GM12865 (cell line): ENCODE data around the gene STMND1.
A peak's percentile ranks its signal among the peaks of the same experiment; 100 is the strongest.

Experiments
- DNase-seq: peaks from one replicate; pipeline ENCODE4 v3.0.0; 2010; ENCODE audit warnings: low read depth
- H3K4me3 ChIP-seq: 2 replicates; pipeline ENCODE4 v1.5.1; 2011; ENCODE audit warnings: mild to moderate bottlenecking, low read depth, low read length, control low read depth
- CTCF ChIP-seq: IDR thresholded peaks from 2 replicates; pipeline ENCODE4 v1.5.1; 2011; ENCODE audit warnings: low read length, control low read depth, low read depth, inconsistent platforms; ENCODE audit not compliant: insufficient read depth; ENCODE audit errors: missing control alignments

The STMND1 gene

GRCh38 chr6:17138033-17138432 lies 36.2 kb downstream of the STMND1 start:
- TF ChIP-seq CTCF: no peak
- H3K4me3 ChIP-seq: no peak overlapping the region
- no peak for DNase-seq

GRCh38 chr6:17144016-17144415 lies 42.2 kb downstream of the STMND1 start:
- no peak overlapping the region for H3K4me3 ChIP-seq
- no peak for DNase-seq
- no peak for TF ChIP-seq CTCF

- no peak for TF ChIP-seq CTCF
- H3K4me3 ChIP-seq: no peak overlapping the region
- no peak for DNase-seq
Observed at GRCh38 chr6:17149571-17149970, 47.7 kb downstream of the STMND1 start.

- no peak for TF ChIP-seq CTCF
- no peak for DNase-seq
- H3K4me3 ChIP-seq: no peak overlapping the region
Observed at GRCh38 chr6:17150096-17150495, 48.2 kb downstream of the STMND1 start.

GRCh38 chr6:17151888-17152287 lies 50.0 kb downstream of the STMND1 start:
- no peak for DNase-seq
- no peak for TF ChIP-seq CTCF

GRCh38 chr6:17152703-17153102 lies 50.9 kb downstream of the STMND1 start:
- DNase-seq: no peak
- no peak overlapping the region for H3K4me3 ChIP-seq
- no peak for TF ChIP-seq CTCF

More at GRCh38 chr6:17151888-17152287, 50.0 kb downstream of the STMND1 start:
- H3K4me3 ChIP-seq: no peak overlapping the region

GRCh38 chr6:17156112-17156921 lies 54.5 kb downstream of the STMND1 start:
- no peak overlapping the region for H3K4me3 ChIP-seq
- DNase-seq: peak; percentile 77
- TF ChIP-seq CTCF: peak; percentile 67
